ENCODE measurements around the gene FBF1.

- TF ChIP-seq EZH2phosphoT487 (IDR thresholded peaks at IDR 0.05; ENCODE audit: borderline replicate concordance, low read length) (no peak), CTCF (IDR thresholded peaks at IDR 0.05; ENCODE audit: low read depth, low read length, poor library complexity, severe bottlenecking) (no peak)
Observed at GRCh38 chr17:75950855-75951554, 10.2 kb upstream of the FBF1 start.
